ENCODE data around the gene ADAMTS18.
"Not testable (repeated sequence)": the region's sequence is repeated elsewhere in the genome, so short reads cannot be mapped to it uniquely, and the experiment has no call there.

ADAMTS18 gene, protein sequence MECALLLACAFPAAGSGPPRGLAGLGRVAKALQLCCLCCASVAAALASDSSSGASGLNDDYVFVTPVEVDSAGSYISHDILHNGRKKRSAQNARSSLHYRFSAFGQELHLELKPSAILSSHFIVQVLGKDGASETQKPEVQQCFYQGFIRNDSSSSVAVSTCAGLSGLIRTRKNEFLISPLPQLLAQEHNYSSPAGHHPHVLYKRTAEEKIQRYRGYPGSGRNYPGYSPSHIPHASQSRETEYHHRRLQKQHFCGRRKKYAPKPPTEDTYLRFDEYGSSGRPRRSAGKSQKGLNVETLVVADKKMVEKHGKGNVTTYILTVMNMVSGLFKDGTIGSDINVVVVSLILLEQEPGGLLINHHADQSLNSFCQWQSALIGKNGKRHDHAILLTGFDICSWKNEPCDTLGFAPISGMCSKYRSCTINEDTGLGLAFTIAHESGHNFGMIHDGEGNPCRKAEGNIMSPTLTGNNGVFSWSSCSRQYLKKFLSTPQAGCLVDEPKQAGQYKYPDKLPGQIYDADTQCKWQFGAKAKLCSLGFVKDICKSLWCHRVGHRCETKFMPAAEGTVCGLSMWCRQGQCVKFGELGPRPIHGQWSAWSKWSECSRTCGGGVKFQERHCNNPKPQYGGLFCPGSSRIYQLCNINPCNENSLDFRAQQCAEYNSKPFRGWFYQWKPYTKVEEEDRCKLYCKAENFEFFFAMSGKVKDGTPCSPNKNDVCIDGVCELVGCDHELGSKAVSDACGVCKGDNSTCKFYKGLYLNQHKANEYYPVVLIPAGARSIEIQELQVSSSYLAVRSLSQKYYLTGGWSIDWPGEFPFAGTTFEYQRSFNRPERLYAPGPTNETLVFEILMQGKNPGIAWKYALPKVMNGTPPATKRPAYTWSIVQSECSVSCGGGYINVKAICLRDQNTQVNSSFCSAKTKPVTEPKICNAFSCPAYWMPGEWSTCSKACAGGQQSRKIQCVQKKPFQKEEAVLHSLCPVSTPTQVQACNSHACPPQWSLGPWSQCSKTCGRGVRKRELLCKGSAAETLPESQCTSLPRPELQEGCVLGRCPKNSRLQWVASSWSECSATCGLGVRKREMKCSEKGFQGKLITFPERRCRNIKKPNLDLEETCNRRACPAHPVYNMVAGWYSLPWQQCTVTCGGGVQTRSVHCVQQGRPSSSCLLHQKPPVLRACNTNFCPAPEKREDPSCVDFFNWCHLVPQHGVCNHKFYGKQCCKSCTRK (N-terminal part only)

DNA sequence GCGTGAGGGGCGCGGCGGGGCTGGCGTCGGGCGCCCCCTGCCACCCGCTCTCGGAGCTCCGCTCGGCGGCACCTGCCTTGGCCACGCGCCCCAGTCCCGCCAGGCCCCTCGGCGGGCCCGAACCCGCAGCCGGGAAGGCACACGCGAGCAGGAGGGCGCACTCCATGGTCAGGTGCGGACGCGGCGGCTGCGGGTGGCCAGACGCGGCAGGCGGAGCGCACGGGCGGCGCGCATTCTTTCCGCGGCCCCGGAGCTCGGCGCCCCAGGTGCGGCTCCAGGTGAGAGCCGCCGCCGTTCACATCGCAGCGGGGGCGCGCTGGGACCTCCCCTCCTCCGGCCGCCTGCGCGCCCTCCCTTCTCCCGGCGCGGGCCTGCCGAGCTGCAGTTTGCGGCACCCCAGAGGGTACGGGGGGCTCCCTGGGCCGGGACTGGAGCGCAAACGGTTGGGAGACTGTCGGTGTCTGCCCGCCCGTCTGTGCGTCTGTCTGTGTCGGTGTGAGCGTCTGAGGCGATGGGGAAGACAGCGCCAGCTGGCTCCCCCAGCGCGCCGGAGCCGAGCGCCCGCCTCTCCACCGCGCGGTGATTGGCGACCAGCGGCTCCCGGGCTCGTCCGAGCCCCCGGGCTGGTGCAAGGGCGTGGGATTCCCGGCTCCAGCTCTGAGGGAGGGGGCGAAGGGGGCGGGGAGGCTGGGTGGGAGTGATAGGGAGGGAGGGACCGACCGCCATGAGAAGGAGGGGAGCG lies at the start of gene ADAMTS18:
TSS of gene ADAMTS18 (minus strand) at position 505 of the 742 bp plus-strand sequence. CDS start at position 166, 339 bp downstream.
- no peak for DNase-seq (ENCODE audit: low spot score)

DNA sequence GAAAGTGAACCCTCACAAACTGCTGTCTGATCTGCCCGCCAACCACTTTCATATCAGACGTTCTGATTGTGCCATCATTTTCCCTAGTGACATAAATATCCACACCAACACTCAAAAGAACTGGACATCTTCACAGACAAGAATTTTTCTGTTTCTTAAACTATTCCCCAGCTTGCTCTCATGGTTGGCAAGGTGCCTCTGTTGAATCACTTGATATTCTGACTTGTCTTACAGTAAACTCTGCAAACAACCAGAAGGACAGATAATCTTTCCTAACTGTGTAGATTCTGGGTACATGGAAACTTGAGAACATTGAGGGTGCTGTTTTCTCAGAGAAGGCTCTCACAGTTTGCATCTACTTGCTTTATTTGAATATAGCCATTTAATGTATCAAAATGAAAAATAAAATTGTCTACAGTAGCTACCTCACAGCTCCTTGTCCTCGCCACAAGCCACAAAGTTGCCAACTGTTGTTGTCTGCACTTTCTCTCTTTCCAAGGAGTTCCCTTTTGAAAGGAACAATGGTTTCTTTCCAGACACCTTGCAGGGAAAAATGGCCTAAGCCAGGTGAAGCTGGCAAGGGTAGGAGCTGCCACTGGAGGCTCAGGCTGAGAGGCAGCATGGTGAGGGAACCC lies 46.0 kb upstream of the ADAMTS18 start:
- no peak for DNase-seq (ENCODE audit: low spot score)

GRCh38 chr16:77472262-77472661 lies 37.4 kb upstream of the ADAMTS18 start:
- no peak for DNase-seq (ENCODE audit: low spot score)

- DNase-seq (ENCODE audit: low spot score): no peak
Observed at GRCh38 chr16:77470851-77471250, 36.0 kb upstream of the ADAMTS18 start.

DNA sequence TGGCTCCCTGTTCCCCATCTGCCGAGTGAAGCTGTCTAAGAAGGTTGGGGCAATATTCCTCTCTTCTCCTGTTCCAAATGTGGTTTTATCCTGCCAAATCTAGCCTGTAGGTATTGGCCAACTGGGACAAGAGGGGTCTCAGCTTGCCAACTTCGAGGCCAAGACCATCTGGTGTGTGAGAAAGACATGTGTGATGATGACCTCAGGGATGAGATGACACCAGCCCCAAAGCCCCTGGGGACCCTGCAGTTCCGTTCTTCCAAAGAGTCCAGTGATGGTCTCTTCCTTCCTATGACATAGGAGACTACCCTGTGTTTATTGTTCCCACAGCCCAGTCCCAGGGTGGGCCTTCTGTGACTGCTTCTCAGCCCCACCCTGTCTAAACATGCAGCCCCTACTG lies 34.8 kb upstream of the ADAMTS18 start:
- no peak for DNase-seq (ENCODE audit: low spot score)

GRCh38 chr16:77468831-77469230 lies 34.0 kb upstream of the ADAMTS18 start:
- no peak for DNase-seq (ENCODE audit: low spot score)

GRCh38 chr16:77467821-77468335 lies 33.0 kb upstream of the ADAMTS18 start:
- DNase-seq (ENCODE audit: low spot score): no peak

DNA sequence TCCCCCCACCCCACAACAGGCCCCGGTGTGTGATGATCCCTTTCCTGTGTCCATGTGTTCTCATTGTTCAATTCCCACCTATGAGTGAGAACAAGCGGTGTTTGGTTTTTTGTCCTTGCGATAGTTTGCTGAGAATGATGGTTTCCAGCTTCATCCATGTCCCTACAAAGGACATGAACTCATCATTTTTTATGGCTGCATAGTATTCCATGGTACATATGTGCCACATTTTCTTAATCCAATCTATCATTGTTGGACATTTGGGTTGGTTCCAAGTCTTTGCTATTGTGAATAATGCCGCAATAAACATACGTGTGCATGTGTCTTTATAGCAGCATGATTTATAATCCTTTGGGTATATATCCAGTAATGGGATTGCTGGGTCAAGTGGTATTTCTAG lies 28.8 kb upstream of the ADAMTS18 start:
- not testable (repeated sequence) for DNase-seq (ENCODE audit: low spot score)

DNA sequence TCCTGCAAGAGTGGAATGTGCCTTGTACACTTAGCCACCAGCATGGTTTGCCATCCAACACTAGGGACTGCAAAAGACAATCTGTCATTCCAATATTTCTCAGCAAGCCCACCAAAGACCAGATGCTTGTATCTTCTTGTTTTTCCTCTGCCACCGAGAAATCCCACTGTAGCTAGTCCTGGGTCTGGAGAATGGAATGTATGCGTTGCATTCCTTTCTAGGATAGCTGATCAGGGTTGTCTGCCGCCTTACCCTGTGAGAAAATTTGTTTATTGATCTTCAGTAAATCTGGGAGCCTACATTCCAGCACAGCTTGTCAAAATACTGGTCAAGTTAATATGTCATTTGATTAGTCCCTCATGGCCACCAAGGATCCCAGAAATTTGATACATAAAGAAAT lies 28.1 kb upstream of the ADAMTS18 start:
- DNase-seq (ENCODE audit: low spot score): no peak

DNA sequence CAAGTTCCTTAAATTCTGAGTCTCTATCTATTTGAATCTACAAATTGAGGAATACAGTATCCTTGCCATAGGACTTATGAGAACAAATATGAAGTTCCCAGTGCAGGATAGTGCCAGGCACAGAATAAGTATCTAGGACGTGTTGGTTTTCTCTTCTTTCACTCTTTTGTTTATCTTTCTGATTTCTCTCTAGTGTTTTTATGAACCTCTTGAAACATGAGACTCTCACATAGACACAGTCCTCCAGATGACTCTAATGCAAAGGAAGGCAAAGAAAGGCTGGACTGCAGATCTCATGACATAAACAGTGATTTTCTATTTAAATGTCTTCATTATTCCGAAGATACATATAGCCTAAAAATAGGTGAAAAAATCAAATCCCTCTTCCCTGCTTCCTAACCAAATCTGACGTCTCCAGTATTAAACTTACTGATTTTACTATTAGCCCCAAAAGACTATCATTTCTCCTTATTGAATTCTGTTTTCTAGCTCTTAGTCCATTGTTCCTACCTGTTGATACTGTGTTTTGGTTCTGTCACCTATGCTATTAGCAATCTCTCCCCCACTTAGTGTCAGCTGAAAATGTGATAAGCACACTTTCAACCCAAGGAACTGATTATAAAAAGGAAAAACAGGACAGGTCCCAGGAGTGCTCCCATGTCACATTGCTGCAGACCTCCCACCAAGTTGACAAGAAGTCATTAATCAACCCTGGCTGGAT lies 24.9 kb upstream of the ADAMTS18 start:
- no peak for DNase-seq (ENCODE audit: low spot score)

DNA sequence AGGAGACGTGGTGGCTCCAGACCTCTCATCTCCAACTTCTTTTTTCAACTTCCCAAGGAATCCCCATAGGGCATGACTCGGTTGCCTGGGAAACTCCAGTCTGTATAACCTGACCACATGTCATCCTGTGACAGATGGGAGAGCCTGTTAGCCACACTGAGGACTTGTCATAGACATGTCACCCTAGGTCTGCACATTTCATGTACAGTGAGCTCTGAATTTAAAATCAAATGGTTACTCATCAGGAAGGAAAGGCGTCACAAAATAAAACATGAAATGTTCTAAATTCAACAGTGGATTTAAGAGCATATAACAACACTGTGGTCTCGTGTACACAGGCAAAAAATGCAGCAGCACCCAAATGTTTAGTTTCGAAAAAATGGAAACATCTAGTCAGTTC lies 22.2 kb upstream of the ADAMTS18 start:
- DNase-seq (ENCODE audit: low spot score): peak; percentile 81

DNA sequence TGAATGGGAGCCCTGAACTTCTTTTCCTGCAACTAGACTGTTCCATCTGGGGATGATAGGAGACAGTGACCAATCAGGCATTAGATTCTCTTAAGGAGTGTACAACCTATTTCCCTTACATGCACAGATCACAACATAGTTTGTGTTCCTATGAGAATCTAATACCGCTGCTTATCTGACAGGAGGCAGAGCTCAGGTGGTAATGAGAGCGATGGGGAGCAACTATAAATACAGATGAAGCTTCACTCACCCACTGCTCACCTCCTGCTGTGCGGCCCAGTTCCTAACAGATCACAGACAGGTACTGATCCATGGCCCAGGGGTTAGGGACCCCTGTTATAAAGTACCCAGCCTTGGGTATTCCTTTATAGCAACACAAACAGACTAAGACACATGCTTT lies 17.4 kb upstream of the ADAMTS18 start:
- DNase-seq (ENCODE audit: low spot score): no peak

GRCh38 chr16:77450790-77451487 lies 16.1 kb upstream of the ADAMTS18 start:
- no peak for DNase-seq (ENCODE audit: low spot score)

- no peak for DNase-seq (ENCODE audit: low spot score)
Observed at GRCh38 chr16:77449208-77449607, 14.4 kb upstream of the ADAMTS18 start.

DNA sequence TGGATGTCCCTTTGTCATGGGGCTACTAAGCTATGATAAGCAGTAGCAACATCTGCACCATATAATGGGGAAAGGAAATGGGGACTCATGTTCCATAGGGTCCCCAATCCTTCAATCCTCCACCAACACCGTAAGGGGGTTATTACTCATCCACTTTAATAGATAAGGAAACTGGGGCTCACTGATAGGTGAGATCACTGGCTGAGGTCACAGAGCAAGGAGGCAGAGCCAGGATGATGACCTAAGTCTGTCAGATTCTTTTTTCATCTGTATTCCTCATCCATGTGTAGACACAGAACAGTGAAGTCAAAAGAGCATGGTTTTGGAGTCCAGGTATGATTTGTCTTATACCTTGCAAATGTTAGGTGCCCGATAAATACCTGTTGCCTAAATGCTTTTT lies 10.5 kb upstream of the ADAMTS18 start:
- no peak for DNase-seq (ENCODE audit: low spot score)

DNA sequence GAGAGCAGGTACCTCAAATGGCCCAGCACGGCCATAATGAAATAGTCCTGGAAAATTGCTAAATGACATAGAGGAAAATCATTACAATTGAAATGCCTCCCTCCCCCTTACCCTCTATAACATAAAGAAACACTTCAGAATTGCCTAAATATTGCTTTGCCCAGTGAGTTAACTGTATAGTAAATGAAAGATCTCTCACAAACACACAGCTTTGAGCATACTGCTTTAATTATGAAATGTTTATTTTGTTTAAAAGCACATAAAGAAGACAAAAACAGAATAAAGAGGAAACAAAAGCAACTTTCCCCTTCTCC lies 9.3 kb upstream of the ADAMTS18 start:
- DNase-seq (ENCODE audit: low spot score): no peak

- no peak for DNase-seq (ENCODE audit: low spot score)
Observed at GRCh38 chr16:77443357-77444146, 8.7 kb upstream of the ADAMTS18 start.

GRCh38 chr16:77442078-77442477 lies 7.2 kb upstream of the ADAMTS18 start:
- DNase-seq (ENCODE audit: low spot score): no peak

- DNase-seq (ENCODE audit: low spot score): no peak
Observed at GRCh38 chr16:77439106-77439505, 4.3 kb upstream of the ADAMTS18 start.
